ENCODE data around the gene ATP6V0D1.

Gene ATP6V0D1

DNA sequence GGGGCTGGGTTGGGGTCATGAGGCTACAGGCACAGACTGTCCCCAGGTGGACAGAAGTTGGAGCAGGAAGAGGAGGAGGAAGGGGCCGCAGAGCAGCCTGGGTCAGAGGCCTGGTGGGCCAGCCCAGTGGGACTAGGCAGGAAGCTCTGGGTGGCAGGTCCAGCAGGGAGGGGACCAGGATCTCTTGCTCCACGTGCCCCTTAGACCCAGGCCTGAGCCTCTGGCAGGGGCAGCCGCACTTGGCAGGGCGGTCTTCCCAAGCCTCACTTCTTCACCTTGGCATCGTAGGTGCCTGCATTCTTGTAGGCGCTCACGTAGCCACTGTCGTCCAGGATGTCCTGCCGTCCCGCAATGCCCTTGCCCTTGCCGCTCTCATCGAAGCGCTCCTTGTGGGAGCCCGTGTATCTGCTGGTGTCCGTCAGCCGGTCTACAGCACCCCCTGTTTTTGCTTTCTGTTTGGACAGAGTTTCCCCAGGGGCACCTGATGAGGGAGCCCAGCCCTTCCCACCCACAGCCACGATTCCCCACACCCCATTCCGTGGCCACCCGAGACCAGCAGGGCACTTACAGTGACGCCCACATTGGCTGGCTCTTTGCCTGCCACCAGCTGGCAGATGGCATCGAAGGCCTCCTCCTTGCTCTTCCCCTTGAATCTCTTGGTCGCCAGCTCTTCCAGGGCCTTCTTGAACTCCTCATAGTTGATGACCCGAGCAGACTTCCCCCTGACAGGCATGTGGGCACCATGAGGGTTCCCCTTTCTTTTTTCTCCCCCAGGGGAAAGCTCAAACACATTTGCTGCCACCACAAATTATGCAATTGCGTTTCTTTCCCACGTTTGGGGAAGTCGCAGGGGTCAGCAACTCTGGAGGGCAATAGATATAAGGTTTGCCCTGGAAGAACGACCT is 90.8 kb downstream of the ATP6V0D1 start:
- no peak for DNase-seq

- no peak for DNase-seq
Observed at GRCh38 chr16:67388591-67388990, 92.4 kb downstream of the ATP6V0D1 start.

DNA sequence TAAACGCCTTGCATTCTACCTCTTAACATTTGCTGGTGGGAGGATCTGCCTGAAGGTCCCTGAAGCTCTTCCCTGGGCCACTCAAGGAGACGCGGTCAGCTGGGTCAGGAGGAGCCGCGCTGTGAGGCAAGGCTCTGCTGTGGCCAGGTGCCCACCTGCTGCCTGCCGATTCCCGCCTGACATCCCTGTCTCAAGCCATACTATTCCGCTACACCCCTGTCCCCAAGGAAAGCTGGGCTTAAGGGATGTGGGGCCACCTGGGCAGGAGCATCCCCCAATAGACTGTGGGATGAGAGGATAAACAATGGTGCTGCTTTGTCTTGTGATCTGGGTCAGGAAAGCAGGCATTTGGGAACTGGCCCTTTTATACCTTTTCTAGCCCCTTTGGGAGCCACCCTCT is 92.8 kb downstream of the ATP6V0D1 start:
- DNase-seq = no peak

Measured in DMS 273 treated with DMSO at 0.1 percent for 48 hours (cell line).